ENCODE data around the gene RHOD. TPM values are rescaled to one million over a fixed set of nuclear protein-coding genes. Genes with fewer than 3 reads are reported as not detected.

The RHOD gene
- total RNA-seq, 1 experiment from 2014 or later, result 99.9 TPM

DNA sequence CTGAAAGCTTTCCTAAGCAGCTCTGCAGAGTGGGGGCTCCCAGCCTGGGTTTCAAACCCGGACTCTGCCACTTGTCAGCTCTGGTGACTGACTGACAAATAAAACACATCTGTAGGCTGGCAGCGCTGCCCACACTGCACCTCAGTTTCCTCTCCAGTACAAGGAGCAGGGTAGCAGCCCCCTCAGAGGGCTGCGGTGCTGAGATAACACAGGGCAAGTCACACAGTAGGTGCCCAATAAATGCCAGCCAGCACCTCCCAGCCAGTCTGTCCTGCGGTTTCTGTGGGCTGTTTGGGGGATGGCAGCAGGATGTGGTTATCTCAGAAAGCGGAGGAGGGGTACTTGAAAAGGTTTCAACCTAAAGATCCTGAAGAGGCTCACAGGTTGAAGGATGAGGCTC, 32.2 kb upstream of the RHOD start:
- POLR2A ChIA-PET (ENCODE audit: unreplicated experiment), result no interaction called here
- H3K4me1 ChIP-seq (ENCODE audit: insufficient read depth, low read length), result peaks cover 31% of the 10 kb centered on the region
- TF ChIP-seq EZH2 (IDR thresholded peaks at IDR 0.05; ENCODE audit: low read length, unreplicated experiment) (no peak), EZH2phosphoT487 (IDR thresholded peaks at IDR 0.05; ENCODE audit: borderline replicate concordance, low read length) (no peak), CTCF (conservative IDR thresholded peaks at IDR 0.05; ENCODE audit: low read depth, low read length) (no peak)

DNA sequence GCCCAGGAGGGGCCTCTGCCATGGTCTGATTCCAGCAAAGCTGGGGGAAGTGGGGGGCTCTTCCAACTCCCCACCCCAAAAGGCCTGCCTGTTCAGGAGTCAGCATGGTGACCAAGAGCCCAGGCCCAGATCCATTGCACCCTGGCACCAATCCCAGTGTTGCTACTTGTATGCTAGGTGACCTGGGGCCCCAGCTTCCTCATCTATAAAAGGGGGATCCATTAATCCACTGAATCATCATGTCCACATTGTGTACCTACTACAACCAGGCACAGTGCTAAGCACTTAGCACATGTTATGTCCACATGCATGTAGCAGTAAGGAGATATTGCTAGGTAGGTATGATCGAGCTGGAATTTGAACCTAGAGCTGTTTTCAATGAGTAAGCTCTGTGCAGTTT, 31.7 kb upstream of the RHOD start:
- CTCF ChIA-PET, result no interaction called here
- no peak for ATAC-seq
- no peaks in the 10 kb centered on the region for H3K9me3 ChIP-seq (ENCODE audit: low read length)
- H3K4me2 ChIP-seq (ENCODE audit: low read length), result peak overlapping the region; percentile 86
- TF ChIP-seq EZH2 (IDR thresholded peaks at IDR 0.05; ENCODE audit: low read length, unreplicated experiment) (no peak), EZH2phosphoT487 (IDR thresholded peaks at IDR 0.05; ENCODE audit: borderline replicate concordance, low read length) (no peak), CTCF (conservative IDR thresholded peaks at IDR 0.05; ENCODE audit: low read depth, low read length) (no peak)
- peak; percentile 39 for DNase-seq
- H3K9me2 ChIP-seq (replicated peaks; ENCODE audit: low read length), result no peaks in the 10 kb centered on the region
- H3K27me3 ChIP-seq (ENCODE audit: low read length), result no peaks in the 10 kb centered on the region
- H4K20me1 ChIP-seq (ENCODE audit: low read length), result no peaks in the 10 kb centered on the region
- POLR2A ChIA-PET (ENCODE audit: unreplicated experiment), result interaction anchor here (0.5 kb wide), 1 partner anchor 93 kb away, joined by 11 read pairs; no protein-coding TSS in a partner anchor
- H3K9ac ChIP-seq (ENCODE audit: low read length), result no peak overlapping the region
- H3K4me3 ChIP-seq (ENCODE audit: low read length), result no peak overlapping the region
- peaks cover 31% of the 10 kb centered on the region for H3K4me1 ChIP-seq (ENCODE audit: insufficient read depth, low read length)
- no TSS peak for BruUV-seq (replicated peaks)
- H3K79me2 ChIP-seq (ENCODE audit: low read length), result no peaks in the 10 kb centered on the region
- H3F3A ChIP-seq (ENCODE audit: low read length, unreplicated experiment), result no peaks in the 10 kb centered on the region
- H3K36me3 ChIP-seq (ENCODE audit: low read depth, low read length), result no peaks in the 10 kb centered on the region
- H2AFZ ChIP-seq (ENCODE audit: low read length), result no peak overlapping the region
- H3K27ac ChIP-seq (ENCODE audit: low read length), result no peak overlapping the region
- intact Hi-C loops (cut with micrococcal nuclease), result no loop called here

More for the DNA sequence above, 32.2 kb upstream of the RHOD start:
- ATAC-seq (no peak), DNase-seq (peak; percentile 66)
- CTCF ChIA-PET, result no interaction called here
- H3K36me3 ChIP-seq (ENCODE audit: low read depth, low read length), result no peaks in the 10 kb centered on the region
- H3K9me3 ChIP-seq (ENCODE audit: low read length), result no peaks in the 10 kb centered on the region
- no peaks in the 10 kb centered on the region for H3K79me2 ChIP-seq (ENCODE audit: low read length)
- H3K27me3 ChIP-seq (ENCODE audit: low read length), result no peaks in the 10 kb centered on the region
- no peak overlapping the region for H2AFZ ChIP-seq (ENCODE audit: low read length)
- BruUV-seq (replicated peaks), result no TSS peak
- H4K20me1 ChIP-seq (ENCODE audit: low read length), result no peaks in the 10 kb centered on the region
- H3K4me3 ChIP-seq (ENCODE audit: low read length), result no peak overlapping the region
- no peak overlapping the region for H3K9ac ChIP-seq (ENCODE audit: low read length)
- no peak overlapping the region for H3K27ac ChIP-seq (ENCODE audit: low read length)
- peak overlapping the region; percentile 86 for H3K4me2 ChIP-seq (ENCODE audit: low read length)
- intact Hi-C loops (cut with micrococcal nuclease), result no loop called here
- no peaks in the 10 kb centered on the region for H3F3A ChIP-seq (ENCODE audit: low read length, unreplicated experiment)
- H3K9me2 ChIP-seq (replicated peaks; ENCODE audit: low read length), result no peaks in the 10 kb centered on the region

DNA sequence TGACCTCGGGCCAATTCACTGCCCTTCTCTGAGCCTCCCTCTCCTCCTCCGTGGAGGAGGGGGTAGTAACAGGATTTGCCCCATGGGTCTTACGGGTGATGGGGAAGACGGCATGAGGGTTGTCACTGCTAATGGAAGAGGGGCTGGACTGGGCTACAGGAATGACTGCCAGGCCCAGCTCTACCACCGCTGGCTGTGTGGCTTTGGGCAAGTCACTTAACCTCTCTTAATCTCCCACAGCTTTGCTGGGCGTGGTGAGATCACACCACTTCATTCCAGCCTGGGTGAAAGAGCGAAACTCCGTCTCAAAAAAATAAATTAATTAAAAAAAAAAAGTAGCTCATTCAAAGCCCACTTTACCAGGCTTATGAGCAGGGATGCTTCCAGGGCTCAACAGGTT, 30.9 kb upstream of the RHOD start:
- Histone ChIP-seq H3K4me2 (ENCODE audit: low read length) (no peak overlapping the region), H3K79me2 (ENCODE audit: low read length) (no peaks in the 10 kb centered on the region), H3K27ac (ENCODE audit: low read length) (no peak overlapping the region), H3K9me3 (ENCODE audit: low read length) (no peaks in the 10 kb centered on the region), H3F3A (ENCODE audit: low read length, unreplicated experiment) (no peaks in the 10 kb centered on the region), H3K4me3 (ENCODE audit: low read length) (no peak overlapping the region), H4K20me1 (ENCODE audit: low read length) (no peaks in the 10 kb centered on the region), H3K36me3 (ENCODE audit: low read depth, low read length) (no peaks in the 10 kb centered on the region), H2AFZ (ENCODE audit: low read length) (no peak overlapping the region), H3K4me1 (ENCODE audit: insufficient read depth, low read length) (peaks cover 31% of the 10 kb centered on the region), H3K27me3 (ENCODE audit: low read length) (no peaks in the 10 kb centered on the region), H3K9ac (ENCODE audit: low read length) (no peak overlapping the region), H3K9me2 (replicated peaks; ENCODE audit: low read length) (no peaks in the 10 kb centered on the region)
- CTCF ChIA-PET, result interaction anchor here (0.6 kb wide), 1 partner anchor 133 kb away, joined by 3 read pairs; no protein-coding TSS in a partner anchor
- POLR2A ChIA-PET (ENCODE audit: unreplicated experiment), result interaction anchor here (0.5 kb wide), 1 partner anchor 94 kb away, joined by 11 read pairs; no protein-coding TSS in a partner anchor
- intact Hi-C loops (cut with micrococcal nuclease), result no loop called here
- ATAC-seq (no peak), DNase-seq (no peak)
- BruUV-seq (replicated peaks), result no TSS peak
- TF ChIP-seq EZH2 (IDR thresholded peaks at IDR 0.05; ENCODE audit: low read length, unreplicated experiment), result no peak
- TF ChIP-seq EZH2phosphoT487 (IDR thresholded peaks at IDR 0.05; ENCODE audit: borderline replicate concordance, low read length), result no peak
